Type B pancreatic cell (in vitro differentiated cells): ENCODE data around the gene ZNRF4. TPM values are rescaled to one million over a fixed set of nuclear protein-coding genes. Genes with fewer than 3 reads are reported as not detected.

Source experiments
- DNase-seq: peaks from one replicate; pipeline ENCODE4 v3.0.0; 2021; ENCODE audit warnings: mixed read lengths; ENCODE audit not compliant: unreplicated experiment; ENCODE audit errors: extremely low spot score
- H3K27ac Mint-ChIP-seq: 2 replicates; pipeline ENCODE4 v1.8.0; 2021; ENCODE audit warnings: mild to moderate bottlenecking, mixed read lengths
- H3K27me3 Mint-ChIP-seq: 2 replicates; pipeline ENCODE4 v1.8.0; 2021; ENCODE audit warnings: mixed read lengths
- H3K36me3 Mint-ChIP-seq: 2 replicates; pipeline ENCODE4 v1.8.0; 2021; ENCODE audit warnings: mixed read lengths
- H3K4me1 Mint-ChIP-seq: one replicate; pipeline ENCODE4 v1.8.0; 2021; ENCODE audit warnings: mixed read lengths; ENCODE audit not compliant: unreplicated experiment
- H3K4me3 Mint-ChIP-seq: 2 replicates; pipeline ENCODE4 v1.8.0; 2021; ENCODE audit warnings: mild to moderate bottlenecking, mixed read lengths
- H3K9me3 Mint-ChIP-seq: 2 replicates; pipeline ENCODE4 v1.8.0; 2021; ENCODE audit warnings: mixed read lengths
- total RNA-seq: library from RNA; stranded (reverse); gene quantifications from 2 replicates; pipeline ENCODE4 v1.2.1, GENCODE V29; 2021; ENCODE audit warnings: low replicate concordance
- TF ChIP-seq, protein P1 (sequence below): fragments of 200-600 bp; sonication (generic); conservative IDR thresholded peaks from 2 replicates; pipeline ENCODE4 v1.5.0; 2021; ENCODE audit warnings: antibody characterized with exemption, mild to moderate bottlenecking

The ZNRF4 gene
- total RNA-seq, 1 donor from 2014 or later, result not detected

DNA sequence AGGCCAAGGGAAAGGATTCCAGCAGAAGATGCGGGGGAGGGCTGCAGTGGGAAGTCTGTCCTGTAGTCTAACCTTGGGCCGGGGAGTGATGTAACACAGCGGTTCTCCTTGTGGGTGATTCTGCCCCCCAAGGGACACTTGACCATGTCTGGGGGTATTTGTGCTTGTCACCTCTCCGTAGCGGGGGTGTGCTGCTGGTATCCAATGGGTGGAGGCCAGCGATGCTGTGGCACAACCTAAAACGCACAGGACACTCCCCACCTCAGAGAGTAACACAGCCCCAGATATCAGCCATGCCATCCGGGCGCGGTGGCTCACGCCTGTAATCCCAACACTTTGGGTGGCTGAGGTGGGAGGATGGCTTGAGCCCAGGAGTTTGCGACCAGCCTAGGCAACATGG lies 36.3 kb downstream of the ZNRF4 start:
- no peaks in the 10 kb centered on the region for H3K36me3 Mint-ChIP-seq
- H3K4me1 Mint-ChIP-seq, result peaks cover 19% of the 10 kb centered on the region
- DNase-seq, result no peak
- H3K9me3 Mint-ChIP-seq, result peaks cover 5% of the 10 kb centered on the region
- peaks cover 48% of the 10 kb centered on the region for H3K27me3 Mint-ChIP-seq
- TF ChIP-seq, protein P1, sequence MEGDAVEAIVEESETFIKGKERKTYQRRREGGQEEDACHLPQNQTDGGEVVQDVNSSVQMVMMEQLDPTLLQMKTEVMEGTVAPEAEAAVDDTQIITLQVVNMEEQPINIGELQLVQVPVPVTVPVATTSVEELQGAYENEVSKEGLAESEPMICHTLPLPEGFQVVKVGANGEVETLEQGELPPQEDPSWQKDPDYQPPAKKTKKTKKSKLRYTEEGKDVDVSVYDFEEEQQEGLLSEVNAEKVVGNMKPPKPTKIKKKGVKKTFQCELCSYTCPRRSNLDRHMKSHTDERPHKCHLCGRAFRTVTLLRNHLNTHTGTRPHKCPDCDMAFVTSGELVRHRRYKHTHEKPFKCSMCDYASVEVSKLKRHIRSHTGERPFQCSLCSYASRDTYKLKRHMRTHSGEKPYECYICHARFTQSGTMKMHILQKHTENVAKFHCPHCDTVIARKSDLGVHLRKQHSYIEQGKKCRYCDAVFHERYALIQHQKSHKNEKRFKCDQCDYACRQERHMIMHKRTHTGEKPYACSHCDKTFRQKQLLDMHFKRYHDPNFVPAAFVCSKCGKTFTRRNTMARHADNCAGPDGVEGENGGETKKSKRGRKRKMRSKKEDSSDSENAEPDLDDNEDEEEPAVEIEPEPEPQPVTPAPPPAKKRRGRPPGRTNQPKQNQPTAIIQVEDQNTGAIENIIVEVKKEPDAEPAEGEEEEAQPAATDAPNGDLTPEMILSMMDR, result no peak
- H3K4me3 Mint-ChIP-seq, result no peak overlapping the region
- no peak overlapping the region for H3K27ac Mint-ChIP-seq

DNA sequence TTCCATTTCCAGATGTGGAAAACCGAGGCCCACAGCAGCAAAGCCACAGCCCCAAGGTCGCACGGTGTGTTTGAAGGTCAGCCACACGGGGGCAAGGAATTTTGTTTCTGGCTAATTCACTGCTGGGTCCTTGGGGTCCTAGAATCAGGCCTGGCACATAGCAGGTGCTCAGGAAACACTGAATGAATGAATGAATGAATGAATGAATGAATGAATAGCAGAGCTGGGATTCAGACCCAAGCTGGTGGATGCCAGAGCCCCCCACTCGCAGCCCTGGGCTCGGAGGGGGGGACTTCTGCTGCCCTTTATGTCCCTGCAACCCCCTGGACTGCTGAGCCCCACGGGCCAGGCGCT lies 37.0 kb downstream of the ZNRF4 start:
- Mint-ChIP-seq H3K27me3 (peaks cover 49% of the 10 kb centered on the region), H3K36me3 (no peaks in the 10 kb centered on the region), H3K4me3 (no peak overlapping the region), H3K9me3 (peaks cover 3% of the 10 kb centered on the region), H3K27ac (no peak overlapping the region), H3K4me1 (peaks cover 15% of the 10 kb centered on the region)
- DNase-seq, result no peak
- TF ChIP-seq, protein P1, result no peak

- H3K27ac Mint-ChIP-seq, result peak overlapping the region; percentile 48
- no peaks in the 10 kb centered on the region for H3K36me3 Mint-ChIP-seq
- H3K4me1 Mint-ChIP-seq, result peaks cover 12% of the 10 kb centered on the region
- TF ChIP-seq, protein P1, result no peak
- no peak for DNase-seq
- no peaks in the 10 kb centered on the region for H3K9me3 Mint-ChIP-seq
- H3K4me3 Mint-ChIP-seq, result peak overlapping the region; percentile 69
- H3K27me3 Mint-ChIP-seq, result peaks cover 48% of the 10 kb centered on the region
Measured at GRCh38 chr19:5492635-5493409, 37.6 kb downstream of the ZNRF4 start.

- no peak overlapping the region for H3K27ac Mint-ChIP-seq
- no peak for DNase-seq
- TF ChIP-seq, protein P1, result no peak
- H3K9me3 Mint-ChIP-seq, result no peaks in the 10 kb centered on the region
- no peak overlapping the region for H3K4me3 Mint-ChIP-seq
- H3K27me3 Mint-ChIP-seq, result peaks cover 53% of the 10 kb centered on the region
- no peaks in the 10 kb centered on the region for H3K36me3 Mint-ChIP-seq
- H3K4me1 Mint-ChIP-seq, result peaks cover 14% of the 10 kb centered on the region
Measured at GRCh38 chr19:5494773-5495172, 39.6 kb downstream of the ZNRF4 start.

DNA sequence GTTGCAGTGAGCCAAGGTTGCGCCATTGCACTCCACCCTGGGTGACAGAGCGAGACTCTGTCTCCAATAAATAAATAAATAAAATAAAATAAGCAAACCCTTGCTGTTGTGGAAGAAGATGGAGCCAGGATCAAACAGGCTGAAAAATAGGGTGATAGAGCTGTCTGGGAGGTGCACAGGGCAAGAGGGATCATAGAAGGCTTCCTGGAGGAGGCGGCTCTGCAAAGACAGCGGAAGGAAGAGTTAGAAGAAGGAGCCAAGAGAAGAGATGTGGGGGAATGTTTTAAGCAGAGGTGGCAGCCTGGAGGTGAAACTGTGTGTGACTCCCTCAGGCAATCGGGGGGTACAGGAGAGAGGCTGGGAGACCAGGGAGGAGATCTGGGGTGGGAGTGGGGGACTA lies 40.6 kb downstream of the ZNRF4 start:
- TF ChIP-seq, protein P1, result no peak
- no peaks in the 10 kb centered on the region for H3K36me3 Mint-ChIP-seq
- peaks cover 12% of the 10 kb centered on the region for H3K4me1 Mint-ChIP-seq

More for the DNA sequence above, 40.6 kb downstream of the ZNRF4 start:
- H3K4me3 Mint-ChIP-seq, result no peak overlapping the region
- H3K27me3 Mint-ChIP-seq, result peaks cover 44% of the 10 kb centered on the region
- DNase-seq, result no peak
- H3K9me3 Mint-ChIP-seq, result no peaks in the 10 kb centered on the region
- H3K27ac Mint-ChIP-seq, result no peak overlapping the region
